ENCODE data around the gene APPL2.

The APPL2 gene

DNA sequence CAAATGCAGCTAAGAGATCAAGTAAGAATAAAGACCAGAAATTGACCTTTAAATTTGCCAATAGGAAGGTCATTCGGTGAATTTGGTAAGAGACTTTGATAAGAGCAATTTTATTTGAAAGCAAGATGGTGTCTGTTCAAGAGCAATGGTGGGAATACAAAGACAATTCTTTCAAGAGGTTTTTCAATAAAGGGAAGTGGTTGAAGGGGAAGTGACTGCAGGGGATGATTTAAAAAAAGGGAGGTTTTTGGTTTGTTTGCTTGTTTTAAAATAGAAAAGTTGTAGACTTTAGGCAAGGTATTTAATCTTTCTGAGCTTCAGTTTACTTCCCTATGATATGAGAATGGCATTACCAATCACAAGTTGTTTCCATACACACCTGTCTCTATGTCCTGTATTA, 4.3 kb upstream of the APPL2 start:
- Histone ChIP-seq H2AFZ (ENCODE audit: low read depth) (no peak overlapping the region), H3K4me3 (IDR thresholded peaks at IDR 0.05; ENCODE audit: insufficient read depth, low read depth, low read length) (no peak overlapping the region), H3K79me2 (ENCODE audit: insufficient read depth, low read depth) (no peaks in the 10 kb centered on the region), H3K27ac (no peak overlapping the region), H3K36me3 (ENCODE audit: insufficient read depth) (no peaks in the 10 kb centered on the region), H3K27me3 (ENCODE audit: insufficient read depth, low read depth) (no peaks in the 10 kb centered on the region), H3K4me2 (no peak overlapping the region), H3K9ac (no peak overlapping the region), H4K20me1 (ENCODE audit: insufficient read depth) (no peaks in the 10 kb centered on the region), H3K4me1 (ENCODE audit: low read depth, poor library complexity, severe bottlenecking) (peaks cover 5% of the 10 kb centered on the region)
- TF ChIP-seq, protein P1, sequence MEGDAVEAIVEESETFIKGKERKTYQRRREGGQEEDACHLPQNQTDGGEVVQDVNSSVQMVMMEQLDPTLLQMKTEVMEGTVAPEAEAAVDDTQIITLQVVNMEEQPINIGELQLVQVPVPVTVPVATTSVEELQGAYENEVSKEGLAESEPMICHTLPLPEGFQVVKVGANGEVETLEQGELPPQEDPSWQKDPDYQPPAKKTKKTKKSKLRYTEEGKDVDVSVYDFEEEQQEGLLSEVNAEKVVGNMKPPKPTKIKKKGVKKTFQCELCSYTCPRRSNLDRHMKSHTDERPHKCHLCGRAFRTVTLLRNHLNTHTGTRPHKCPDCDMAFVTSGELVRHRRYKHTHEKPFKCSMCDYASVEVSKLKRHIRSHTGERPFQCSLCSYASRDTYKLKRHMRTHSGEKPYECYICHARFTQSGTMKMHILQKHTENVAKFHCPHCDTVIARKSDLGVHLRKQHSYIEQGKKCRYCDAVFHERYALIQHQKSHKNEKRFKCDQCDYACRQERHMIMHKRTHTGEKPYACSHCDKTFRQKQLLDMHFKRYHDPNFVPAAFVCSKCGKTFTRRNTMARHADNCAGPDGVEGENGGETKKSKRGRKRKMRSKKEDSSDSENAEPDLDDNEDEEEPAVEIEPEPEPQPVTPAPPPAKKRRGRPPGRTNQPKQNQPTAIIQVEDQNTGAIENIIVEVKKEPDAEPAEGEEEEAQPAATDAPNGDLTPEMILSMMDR (conservative IDR thresholded peaks at IDR 0.05; ENCODE audit: low read depth, low read length) = no peak

DNA sequence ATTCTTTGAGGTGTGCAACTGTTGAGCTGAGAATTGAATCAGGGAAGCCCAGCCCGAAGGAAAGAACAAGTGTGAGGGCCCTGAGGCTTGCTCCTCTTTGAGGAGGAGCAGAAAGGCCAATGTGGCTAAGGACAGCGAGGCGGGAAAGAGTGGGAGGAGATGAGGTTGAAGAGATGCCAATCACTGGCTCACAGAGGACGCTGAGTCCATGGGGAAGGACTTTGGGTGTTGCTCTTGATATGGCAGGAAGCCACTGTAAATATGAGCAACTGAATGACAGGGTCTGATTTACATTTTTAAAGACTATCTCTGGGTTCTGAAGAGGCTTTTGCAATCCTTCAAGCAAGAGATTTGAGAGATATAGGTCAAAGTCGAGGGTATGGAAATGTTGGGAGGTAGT, 3.3 kb upstream of the APPL2 start:
- H3K27ac ChIP-seq = no peak overlapping the region
- TF ChIP-seq, protein P1 (conservative IDR thresholded peaks at IDR 0.05; ENCODE audit: low read depth, low read length) = no peak

DNA sequence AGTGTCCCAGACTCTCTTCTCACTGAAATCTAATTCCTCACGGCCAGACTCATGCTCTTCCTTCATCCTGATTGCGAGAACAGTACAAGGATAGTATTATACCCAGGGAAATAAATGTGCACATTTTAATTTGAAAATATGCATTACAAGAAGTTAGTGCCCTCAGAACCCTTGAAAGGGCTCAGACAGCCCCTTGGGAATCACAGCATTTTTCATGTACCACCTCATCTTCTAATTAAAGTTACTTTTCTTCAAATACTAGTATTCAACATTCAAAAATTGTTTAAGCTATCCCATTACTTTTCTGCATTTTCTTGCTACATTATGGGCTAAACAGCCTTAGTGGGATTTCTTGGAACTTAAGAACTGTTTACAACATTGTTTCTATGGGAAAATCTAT, 1.7 kb upstream of the APPL2 start:
- H2AFZ ChIP-seq (ENCODE audit: low read depth) = no peak overlapping the region

More for the DNA sequence above, 3.3 kb upstream of the APPL2 start:
- H3K4me2 ChIP-seq = no peak overlapping the region
- H3K4me1 ChIP-seq (ENCODE audit: low read depth, poor library complexity, severe bottlenecking) = peaks cover 15% of the 10 kb centered on the region
- no peaks in the 10 kb centered on the region for H4K20me1 ChIP-seq (ENCODE audit: insufficient read depth)
- H3K27me3 ChIP-seq (ENCODE audit: insufficient read depth, low read depth) = no peaks in the 10 kb centered on the region
- H2AFZ ChIP-seq (ENCODE audit: low read depth) = no peak overlapping the region
- no peak overlapping the region for H3K4me3 ChIP-seq (IDR thresholded peaks at IDR 0.05; ENCODE audit: insufficient read depth, low read depth, low read length)
- no peak overlapping the region for H3K9ac ChIP-seq
- peaks cover 1% of the 10 kb centered on the region; the same call in 1 of the 2 replicates for H3K79me2 ChIP-seq (ENCODE audit: insufficient read depth, low read depth)
- no peaks in the 10 kb centered on the region for H3K36me3 ChIP-seq (ENCODE audit: insufficient read depth)

DNA sequence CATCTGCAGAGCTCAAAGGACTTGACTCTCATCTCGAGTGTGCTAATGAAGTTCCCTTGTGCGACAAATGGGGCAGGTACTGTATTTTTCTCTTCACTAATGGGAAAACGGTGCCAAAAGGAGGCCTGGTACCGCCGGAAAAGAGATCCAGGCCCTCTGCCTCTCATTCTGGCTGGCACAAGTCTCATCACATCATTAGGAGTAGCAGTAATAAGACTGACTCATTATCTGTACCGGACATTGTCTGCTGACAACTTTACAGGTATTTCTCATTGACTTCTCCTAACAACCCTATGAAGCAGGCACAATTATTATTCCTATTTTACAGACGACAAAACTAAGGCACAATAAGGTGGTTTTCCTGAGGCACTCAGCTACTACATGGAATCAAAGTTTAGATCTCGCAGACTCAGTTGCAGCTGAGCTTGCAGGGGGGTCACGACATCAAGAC, 668 bp downstream of the APPL2 start:
- Histone ChIP-seq H4K20me1 (ENCODE audit: insufficient read depth) (no peaks in the 10 kb centered on the region), H3K9ac (peak overlapping the region; percentile 57; the same call in 1 of the 2 replicates), H3K4me2 (peak overlapping the region; percentile 82), H3K36me3 (ENCODE audit: insufficient read depth) (no peaks in the 10 kb centered on the region), H3K4me3 (IDR thresholded peaks at IDR 0.05; ENCODE audit: insufficient read depth, low read depth, low read length) (no peak overlapping the region), H3K4me1 (ENCODE audit: low read depth, poor library complexity, severe bottlenecking) (peaks cover 36% of the 10 kb centered on the region), H2AFZ (ENCODE audit: low read depth) (peak overlapping the region; percentile 38; the same call in 1 of the 2 replicates), H3K27me3 (ENCODE audit: insufficient read depth, low read depth) (no peaks in the 10 kb centered on the region), H3K27ac (peak overlapping the region; percentile 33; the same call in 1 of the 2 replicates), H3K79me2 (ENCODE audit: insufficient read depth, low read depth) (peaks cover 30% of the 10 kb centered on the region; the same call in 1 of the 2 replicates)
- TF ChIP-seq, protein P1 (conservative IDR thresholded peaks at IDR 0.05; ENCODE audit: low read depth, low read length) = no peak

More for the DNA sequence above, 1.7 kb upstream of the APPL2 start:
- Histone ChIP-seq H3K36me3 (ENCODE audit: insufficient read depth) (no peaks in the 10 kb centered on the region), H3K9ac (no peak overlapping the region), H3K4me3 (IDR thresholded peaks at IDR 0.05; ENCODE audit: insufficient read depth, low read depth, low read length) (no peak overlapping the region), H3K4me1 (ENCODE audit: low read depth, poor library complexity, severe bottlenecking) (peaks cover 30% of the 10 kb centered on the region), H3K79me2 (ENCODE audit: insufficient read depth, low read depth) (peaks cover 10% of the 10 kb centered on the region; the same call in 1 of the 2 replicates), H4K20me1 (ENCODE audit: insufficient read depth) (no peaks in the 10 kb centered on the region), H3K27ac (no peak overlapping the region), H3K4me2 (no peak overlapping the region), H3K27me3 (ENCODE audit: insufficient read depth, low read depth) (no peaks in the 10 kb centered on the region)
- TF ChIP-seq, protein P1 (conservative IDR thresholded peaks at IDR 0.05; ENCODE audit: low read depth, low read length) = no peak
